BJ (cell line): ENCODE measurements around the gene SRGAP1. TPM values are rescaled to one million over a fixed set of nuclear protein-coding genes. Genes with fewer than 3 reads are reported as not detected.
"Not testable (repeated sequence)": the region's sequence is repeated elsewhere in the genome, so short reads cannot be mapped to it uniquely, and the experiment has no call there.

Source experiments
- CTCF ChIA-PET: fragments of 350-600 bp; formaldehyde crosslinking; extraction: SDS; loops from one replicate; lab custom pipeline; 2021; ENCODE audit warnings: antibody characterized with exemption, inconsistent platforms; lab: Yijun Ruan, JAX
- POLR2A ChIA-PET: fragments of 300-600 bp; sonication (Branson Sonifier 250); formaldehyde crosslinking; extraction: SDS; loops from one replicate; lab custom pipeline; 2021; ENCODE audit warnings: antibody characterized with exemption; lab: Charles Lee
- DNase-seq: peaks from one replicate; pipeline ENCODE4 v3.0.0-alpha.2; 2011; ENCODE audit warnings: low read depth
- H3K27me3 ChIP-seq: 2 replicates; pipeline ENCODE4 v1.6.0; 2011; ENCODE audit warnings: low read length; ENCODE audit not compliant: control insufficient read depth, insufficient read depth
- H3K36me3 ChIP-seq: 2 replicates; pipeline ENCODE4 v1.5.1; 2011; ENCODE audit warnings: low read length; ENCODE audit not compliant: control insufficient read depth, insufficient read depth
- H3K4me3 ChIP-seq: 2 replicates; pipeline ENCODE4 v1.5.1; 2011; ENCODE audit warnings: low read depth, mild to moderate bottlenecking, control low read depth, low read length
- polyA plus RNA-seq: library from polyadenylated mRNA; depleted of rRNA; stranded (reverse); fragments of >200 nt; gene quantifications from 2 replicates; pipeline ENCODE4 v1.2.3, GENCODE V29; 2011
- TF ChIP-seq, protein P1 (sequence below): IDR thresholded peaks from 2 replicates; pipeline ENCODE4 v1.5.1; 2011; ENCODE audit warnings: low read depth, mild to moderate bottlenecking, control low read depth, inconsistent platforms, low read length, moderate library complexity; ENCODE audit not compliant: insufficient read depth

SRGAP1 gene
- polyA plus RNA-seq, 1 experiment = 15.7 TPM

DNA sequence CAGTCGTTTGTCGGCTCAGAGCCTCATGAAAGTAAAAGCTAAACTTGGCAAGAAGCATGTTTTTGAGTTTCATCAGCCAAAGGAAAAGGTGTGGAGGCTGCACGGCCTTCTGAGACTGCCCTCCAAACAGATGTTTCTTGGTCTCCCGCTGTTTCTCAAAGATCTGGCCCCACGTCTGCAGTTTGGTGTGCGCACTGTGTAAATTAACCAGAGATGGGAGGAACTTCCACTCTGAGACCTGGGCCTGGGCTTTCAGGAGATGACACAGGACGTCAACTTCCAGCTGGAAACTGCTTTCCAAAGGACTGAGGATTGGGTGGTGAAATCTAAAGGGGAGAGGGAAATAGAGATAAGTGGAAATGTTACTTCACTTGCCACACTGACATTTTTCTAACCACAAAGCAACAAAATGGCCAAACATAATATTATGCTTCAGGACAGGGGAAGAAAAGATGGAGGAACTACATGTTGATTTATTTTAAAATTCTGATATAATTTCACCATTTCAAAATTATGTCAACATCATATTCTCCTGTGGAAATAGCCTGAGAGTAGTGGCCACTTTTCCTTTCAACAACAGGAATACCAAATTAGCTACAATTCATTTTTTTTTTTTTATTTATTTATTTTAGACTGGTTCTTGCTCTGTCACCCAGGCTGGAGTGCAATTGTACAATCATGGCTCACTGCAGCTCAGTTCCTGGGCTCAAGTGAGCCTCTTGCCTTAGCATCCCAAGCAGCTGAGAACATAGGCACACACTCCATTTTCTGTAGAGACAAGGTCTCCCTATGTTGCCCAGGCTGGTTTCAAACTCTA, 350.0 kb downstream of the SRGAP1 start:
- ChIA-PET CTCF (interaction anchor here (0.6 to 1.6 kb wide), 4 partner anchors 13 to 409 kb away, joined by 3 read pairs; no protein-coding TSS in a partner anchor), POLR2A (no interaction called here)
- no peak for DNase-seq
- Histone ChIP-seq H3K4me3 (no peak overlapping the region), H3K36me3 (peaks cover 1% of the 10 kb centered on the region; the same call in 1 of the 2 replicates), H3K27me3 (no peaks in the 10 kb centered on the region)
- TF ChIP-seq, protein P1, sequence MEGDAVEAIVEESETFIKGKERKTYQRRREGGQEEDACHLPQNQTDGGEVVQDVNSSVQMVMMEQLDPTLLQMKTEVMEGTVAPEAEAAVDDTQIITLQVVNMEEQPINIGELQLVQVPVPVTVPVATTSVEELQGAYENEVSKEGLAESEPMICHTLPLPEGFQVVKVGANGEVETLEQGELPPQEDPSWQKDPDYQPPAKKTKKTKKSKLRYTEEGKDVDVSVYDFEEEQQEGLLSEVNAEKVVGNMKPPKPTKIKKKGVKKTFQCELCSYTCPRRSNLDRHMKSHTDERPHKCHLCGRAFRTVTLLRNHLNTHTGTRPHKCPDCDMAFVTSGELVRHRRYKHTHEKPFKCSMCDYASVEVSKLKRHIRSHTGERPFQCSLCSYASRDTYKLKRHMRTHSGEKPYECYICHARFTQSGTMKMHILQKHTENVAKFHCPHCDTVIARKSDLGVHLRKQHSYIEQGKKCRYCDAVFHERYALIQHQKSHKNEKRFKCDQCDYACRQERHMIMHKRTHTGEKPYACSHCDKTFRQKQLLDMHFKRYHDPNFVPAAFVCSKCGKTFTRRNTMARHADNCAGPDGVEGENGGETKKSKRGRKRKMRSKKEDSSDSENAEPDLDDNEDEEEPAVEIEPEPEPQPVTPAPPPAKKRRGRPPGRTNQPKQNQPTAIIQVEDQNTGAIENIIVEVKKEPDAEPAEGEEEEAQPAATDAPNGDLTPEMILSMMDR = no peak

DNA sequence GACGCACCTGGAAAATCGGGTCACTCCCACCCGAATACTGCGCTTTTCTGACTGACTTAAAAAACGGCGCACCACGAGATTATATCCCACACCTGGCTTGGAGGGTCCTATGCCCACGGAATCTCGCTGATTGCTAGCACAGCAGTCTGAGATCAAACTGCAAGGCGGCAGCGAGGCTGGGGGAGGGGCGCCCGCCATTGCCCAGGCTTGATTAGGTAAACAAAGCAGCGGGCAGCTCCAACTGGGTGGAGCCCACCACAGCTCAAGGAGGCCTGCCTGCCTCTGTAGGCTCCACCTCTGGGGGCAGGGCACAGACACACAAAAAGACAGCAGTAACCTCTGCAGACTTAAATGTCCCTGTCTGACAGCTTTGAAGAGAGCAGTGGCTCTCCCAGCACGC, 351.3 kb downstream of the SRGAP1 start:
- CTCF ChIA-PET, POLR2A ChIA-PET: not testable (repeated sequence)

DNA sequence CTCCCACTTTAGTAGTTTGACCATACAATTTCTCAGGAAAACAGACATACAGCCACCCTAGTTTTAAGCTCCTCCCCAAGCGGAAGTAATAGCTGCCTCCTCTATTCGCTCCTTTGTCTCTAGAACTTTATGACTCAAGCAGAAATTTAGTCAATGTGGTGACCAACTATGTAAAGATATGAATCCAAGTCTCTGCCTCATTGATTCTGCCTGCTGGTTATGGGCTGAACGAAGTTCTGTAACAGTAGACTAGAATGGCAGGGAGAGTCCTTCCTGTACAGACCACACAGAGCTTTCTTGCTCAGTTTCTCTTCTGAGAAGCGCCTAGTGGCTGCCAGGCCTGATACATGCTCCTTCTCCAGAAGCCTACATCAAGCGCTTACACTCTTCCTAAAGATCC, 358.5 kb downstream of the SRGAP1 start:
- H3K27me3 ChIP-seq = no peaks in the 10 kb centered on the region
- H3K4me3 ChIP-seq = no peak overlapping the region
- TF ChIP-seq, protein P1 = no peak
- DNase-seq = no peak
- ChIA-PET CTCF (interaction anchor here (0.6 kb wide), 1 partner anchor 140 kb away, joined by 5 read pairs; no protein-coding TSS in a partner anchor), POLR2A (no interaction called here)
- H3K36me3 ChIP-seq = no peaks in the 10 kb centered on the region

More for the DNA sequence above, 351.3 kb downstream of the SRGAP1 start:
- not testable (repeated sequence) for H3K36me3 ChIP-seq, H3K27me3 ChIP-seq, H3K4me3 ChIP-seq, DNase-seq

DNA sequence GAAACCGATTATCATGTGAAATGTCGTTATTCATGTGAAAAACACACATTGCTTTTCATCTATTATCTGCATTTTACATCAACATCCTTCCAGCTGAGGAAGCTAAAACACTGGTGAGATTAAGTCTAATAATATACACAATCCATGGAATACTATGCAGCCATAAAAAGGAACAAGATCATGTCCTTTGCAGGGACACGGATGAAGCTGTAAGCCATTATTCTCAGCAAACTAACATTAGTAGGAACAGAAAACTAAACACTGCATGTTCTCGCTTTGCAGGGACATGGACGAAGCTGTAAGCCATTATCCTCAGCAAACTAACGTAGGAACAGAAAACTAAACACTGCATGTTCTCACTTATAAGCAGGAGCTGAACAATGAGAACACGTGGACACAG, 359.3 kb downstream of the SRGAP1 start:
- Histone ChIP-seq H3K27me3 (no peaks in the 10 kb centered on the region), H3K4me3 (no peak overlapping the region), H3K36me3 (no peaks in the 10 kb centered on the region)
- DNase-seq = no peak
- CTCF ChIA-PET = no interaction called here
- TF ChIP-seq, protein P1 = no peak
- POLR2A ChIA-PET = no interaction called here

DNA sequence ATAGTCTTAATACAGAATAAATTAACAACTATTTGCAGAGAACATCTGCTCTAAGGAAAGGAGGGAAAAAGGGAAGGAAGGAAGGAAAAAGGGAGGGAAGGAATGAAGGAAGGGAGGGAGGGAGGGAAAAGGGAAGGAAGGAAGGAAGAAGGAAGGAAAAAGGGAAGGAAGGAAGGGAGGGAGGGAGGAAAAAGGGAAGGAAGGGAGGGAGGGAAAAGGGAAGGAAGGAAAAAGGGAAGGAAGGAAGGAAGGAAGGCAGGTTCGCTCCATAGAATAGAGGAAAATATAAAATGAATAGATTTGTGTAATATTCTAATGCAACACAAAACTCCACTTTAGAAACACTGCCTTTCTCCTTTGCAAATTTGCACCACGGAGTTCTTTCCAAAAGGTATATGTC, 361.0 kb downstream of the SRGAP1 start:
- Histone ChIP-seq H3K4me3 (no peak overlapping the region), H3K27me3 (no peaks in the 10 kb centered on the region), H3K36me3 (no peaks in the 10 kb centered on the region)
- DNase-seq = no peak
- ChIA-PET CTCF (no interaction called here), POLR2A (no interaction called here)
- TF ChIP-seq, protein P1 = no peak
